RKO (cell line): ENCODE data around the gene EPB41L3.

Experiments used
- DNase-seq: peaks from one replicate; pipeline ENCODE4 v3.0.0-alpha.2; 2016; ENCODE audit warnings: low spot score

Gene EPB41L3

DNA sequence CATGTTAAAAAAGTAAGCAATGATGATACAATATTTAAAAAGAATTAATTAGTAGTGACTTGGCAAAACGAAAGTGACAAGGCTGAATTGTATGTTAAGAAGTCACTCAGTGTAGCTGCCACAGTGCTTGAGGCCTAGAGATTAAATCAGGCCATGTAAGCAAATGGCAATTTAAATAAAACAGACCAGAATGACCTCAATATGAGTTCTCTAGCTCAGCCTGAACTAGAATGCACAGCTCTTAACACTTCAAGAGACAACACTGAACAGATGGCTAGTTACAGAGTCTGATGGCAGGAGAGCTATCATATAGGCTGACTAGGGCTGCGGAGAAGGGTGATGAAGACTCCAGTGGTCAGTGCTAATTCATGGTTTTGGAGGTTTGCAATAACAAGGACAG lies 130.3 kb downstream of the EPB41L3 start:
- no peak for DNase-seq

DNA sequence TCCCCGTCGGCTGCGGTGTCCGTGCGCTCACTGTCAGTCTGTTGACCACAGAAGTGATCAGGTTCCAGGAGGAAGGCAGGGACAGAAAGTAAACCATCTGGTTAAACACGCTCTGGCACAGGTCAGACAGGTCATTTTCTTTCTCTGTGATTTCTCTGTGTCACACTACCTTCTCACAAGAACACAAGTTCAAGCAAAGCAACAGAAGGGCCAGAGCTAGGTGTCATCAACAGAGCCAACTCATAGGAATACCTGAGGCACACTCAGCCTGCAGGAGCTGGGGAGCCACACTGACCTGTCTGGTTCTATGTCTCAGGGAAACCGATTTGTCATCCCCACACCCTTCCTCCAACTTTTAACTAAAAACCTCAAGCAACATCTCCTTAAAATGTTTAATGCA lies 133.2 kb downstream of the EPB41L3 start:
- DNase-seq, result no peak

DNA sequence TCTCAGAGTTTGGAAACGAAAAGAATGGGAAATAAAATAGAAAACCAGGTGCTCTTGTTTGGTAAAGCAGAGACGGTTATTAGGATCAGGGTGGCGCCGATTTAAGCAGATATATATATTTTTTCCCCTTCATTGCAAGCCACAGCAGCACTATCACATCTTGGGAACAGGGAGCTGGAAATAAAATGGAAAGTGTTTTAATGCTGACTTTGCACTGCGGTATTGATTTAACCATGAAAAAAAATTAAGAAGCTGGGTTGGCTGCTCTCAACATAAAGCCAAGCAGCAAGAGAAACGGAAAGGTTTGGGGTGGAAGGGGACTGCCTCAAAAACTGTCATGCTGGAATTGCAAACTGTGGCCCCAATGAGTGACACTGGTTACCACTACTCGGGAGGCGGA lies 145.5 kb downstream of the EPB41L3 start:
- DNase-seq, result no peak

DNA sequence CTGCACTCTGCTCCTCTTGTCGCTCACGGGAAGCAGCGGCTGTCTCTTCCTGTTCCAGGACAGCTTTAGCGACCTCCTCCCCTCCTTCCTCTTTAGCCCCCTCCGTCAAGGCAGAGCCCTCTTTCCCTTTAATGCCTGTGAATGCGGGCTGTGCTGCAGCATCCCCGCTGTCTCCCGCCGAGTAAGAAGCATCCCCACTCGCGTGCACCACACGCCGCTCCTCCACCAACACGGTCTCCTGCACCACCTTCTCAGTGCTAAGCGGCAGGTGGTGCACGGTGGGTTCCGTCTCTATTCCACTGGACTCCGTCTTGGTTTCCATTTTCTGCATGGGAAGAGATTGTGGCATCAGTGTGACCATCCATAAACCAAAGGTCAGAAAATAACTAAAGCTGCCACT lies 146.7 kb downstream of the EPB41L3 start:
- DNase-seq, result no peak

DNA sequence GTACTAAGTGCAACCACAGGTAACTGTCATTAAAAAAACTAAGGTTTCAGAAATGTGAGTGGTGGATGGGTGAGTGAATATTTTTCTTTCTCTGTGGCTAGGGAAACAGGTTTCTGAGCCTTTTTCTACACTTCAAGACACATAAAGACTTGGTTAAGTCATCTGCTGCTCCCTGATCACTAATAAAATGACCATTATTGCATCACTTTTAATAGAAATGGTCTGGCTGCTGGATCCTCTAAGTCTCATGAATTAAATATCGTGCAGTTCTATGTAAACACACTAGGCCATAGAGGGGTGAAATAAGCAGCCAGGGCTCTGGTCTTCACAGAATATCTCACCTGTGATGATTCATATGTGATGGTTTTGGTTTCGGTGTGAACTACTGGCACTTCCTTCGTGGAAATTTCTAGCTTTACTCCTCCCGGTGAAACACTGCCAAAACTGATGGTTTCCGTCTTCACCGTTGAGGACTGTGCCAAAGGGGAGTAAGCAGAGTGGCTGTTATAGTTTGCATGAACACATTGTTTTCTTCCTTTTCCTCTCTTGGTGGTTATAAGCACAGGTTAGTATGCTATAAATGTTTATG lies 147.8 kb downstream of the EPB41L3 start:
- DNase-seq, result no peak

DNA sequence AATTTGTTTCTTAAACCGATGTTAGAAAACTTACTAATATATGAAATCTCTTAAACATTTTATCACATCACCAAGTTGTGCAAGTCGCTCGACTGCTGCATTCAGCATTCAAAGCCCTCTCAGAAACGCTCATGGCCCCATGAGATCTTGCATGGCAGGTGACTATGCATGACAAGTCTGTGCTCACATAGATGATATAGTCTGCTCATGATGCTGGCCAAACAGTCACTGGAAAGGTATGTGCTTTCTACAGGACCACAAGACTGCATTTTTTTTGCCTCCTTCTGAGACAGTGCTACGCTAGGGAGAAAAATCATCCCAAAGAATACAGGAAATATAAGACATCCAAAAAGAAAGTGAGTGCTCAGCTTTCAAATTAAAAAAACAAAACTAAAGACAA lies 150.0 kb downstream of the EPB41L3 start:
- DNase-seq, result peak; percentile 24

DNA sequence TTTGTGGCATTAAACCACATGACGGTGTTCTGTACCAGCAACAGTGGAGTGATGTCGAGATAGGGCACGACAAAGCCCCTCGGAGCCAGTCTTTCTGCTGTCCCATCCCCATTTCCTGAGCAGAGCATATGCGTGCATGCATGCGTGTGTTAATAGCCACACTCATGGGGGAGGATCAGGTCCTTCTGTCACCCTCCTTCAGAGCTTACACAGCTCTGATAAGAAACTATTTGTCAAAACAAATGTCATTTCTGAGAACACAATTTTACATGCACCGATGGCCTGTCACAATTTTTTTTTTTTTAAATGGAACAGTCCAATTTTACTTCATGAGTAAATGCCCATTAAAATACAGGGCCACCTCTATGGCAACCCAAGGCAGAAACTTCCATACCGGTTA lies 152.4 kb downstream of the EPB41L3 start:
- no peak for DNase-seq

DNA sequence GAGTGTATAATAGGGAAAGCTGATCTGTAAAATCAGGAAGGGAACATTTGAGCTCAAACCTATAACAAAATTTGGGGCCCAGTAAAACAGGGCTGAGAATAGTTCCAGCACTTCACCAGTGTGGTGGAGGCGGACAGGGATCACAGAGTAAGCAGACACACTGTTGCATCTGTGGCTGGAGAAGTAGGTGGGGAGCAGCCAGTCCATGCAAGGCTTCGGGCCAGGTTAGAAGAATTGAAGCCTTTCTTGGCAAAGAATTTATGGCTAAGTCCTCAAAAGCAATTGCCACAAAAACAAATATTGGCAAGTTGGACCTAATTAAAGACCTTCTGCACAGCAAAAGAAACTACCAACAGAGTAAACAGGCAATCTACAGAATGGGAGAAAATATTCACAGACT lies 154.4 kb downstream of the EPB41L3 start:
- DNase-seq, result no peak

DNA sequence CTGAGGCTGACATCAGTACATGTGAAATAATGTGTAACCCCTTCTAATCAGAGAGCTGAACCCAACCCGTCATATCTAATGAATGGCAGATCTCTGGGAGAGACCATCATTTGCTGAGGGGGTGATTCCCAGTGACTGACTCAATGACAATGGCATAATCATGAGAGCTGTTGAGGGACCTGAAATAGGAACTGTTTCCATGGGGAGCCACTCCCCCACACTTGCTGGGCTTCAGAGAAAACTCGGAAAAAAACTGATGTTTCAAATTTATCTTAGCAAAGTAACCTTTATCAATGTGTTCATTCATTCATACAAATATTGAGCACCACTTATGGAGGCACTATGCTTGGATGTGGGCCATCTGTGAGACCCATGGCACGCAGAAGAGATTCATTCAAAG lies 154.9 kb downstream of the EPB41L3 start:
- DNase-seq, result no peak

DNA sequence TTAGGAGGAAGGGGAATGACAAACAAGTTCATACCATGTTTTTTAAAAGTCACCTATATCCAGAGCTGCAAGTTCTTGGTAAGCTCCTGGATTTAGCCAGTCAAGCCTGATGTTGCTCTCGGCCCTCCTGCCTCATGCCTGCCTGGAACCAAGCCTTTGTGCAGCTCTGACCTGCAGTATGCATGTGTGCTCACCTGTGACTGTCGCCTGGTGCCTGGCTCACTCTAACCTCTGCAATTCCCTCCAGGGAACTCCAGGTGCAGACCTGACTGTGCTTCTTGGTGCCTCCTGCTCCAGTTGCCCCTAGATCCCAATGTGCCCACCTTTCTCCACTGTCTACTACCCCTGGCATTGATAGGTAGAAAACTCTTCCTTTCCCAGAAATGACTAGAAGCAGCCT lies 163.2 kb downstream of the EPB41L3 start:
- no peak for DNase-seq

DNA sequence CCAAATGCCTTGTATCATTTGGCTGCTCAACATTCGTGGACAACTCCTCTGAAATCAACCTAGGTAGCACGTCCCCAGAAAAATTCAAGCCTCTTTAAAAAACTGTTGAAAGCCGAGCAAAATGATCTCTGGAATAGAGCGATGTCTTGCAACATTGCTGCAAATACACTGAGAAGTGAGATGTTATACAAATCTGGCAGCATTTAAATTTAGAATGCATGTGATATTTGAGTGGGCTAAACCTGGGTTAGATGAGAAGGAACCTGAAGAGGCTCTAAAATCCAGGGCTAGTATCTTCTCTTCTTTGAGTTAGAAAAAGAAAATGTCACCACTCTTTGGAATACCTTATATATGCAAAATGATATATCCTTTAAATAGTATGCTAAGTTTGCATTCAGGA lies 166.8 kb downstream of the EPB41L3 start:
- no peak for DNase-seq

DNA sequence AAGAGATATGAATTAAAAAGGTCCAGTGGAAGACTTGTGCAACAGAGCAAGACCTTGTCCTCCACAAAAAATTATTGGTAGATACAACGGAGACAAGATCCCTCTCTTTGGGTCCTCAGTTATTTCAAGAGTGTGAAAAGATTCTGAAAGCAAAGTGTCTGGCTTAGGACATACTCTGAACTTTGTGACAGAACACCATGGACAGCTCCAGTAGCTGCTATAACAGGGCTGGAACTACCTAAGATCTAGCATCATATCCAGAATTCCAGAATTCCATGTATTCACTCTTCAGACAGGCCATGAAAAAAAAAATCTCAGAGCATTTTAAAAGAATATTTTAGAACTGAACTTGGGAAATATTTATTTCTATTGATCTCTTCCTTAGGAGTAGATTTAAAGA lies 173.5 kb downstream of the EPB41L3 start:
- peak; percentile 14 for DNase-seq

DNA sequence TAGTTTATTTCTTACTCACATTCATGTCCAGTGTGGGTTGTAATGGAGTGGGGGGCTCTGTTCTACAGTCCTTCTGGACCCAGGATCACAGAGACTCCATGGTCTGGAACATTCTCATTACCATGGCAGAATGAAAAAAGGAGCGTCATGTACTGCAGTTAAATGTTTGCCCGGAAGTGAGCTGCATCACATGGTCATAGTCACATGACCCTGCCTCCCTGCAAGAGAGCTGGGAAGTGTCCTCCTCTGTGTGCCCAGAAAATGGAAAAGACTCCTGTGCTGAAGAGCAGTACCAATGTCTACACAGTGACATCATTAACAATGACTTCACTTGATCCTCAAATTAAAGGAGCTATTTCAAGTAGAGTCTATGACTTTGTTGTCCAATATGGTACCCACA lies 174.3 kb downstream of the EPB41L3 start:
- DNase-seq, result no peak

DNA sequence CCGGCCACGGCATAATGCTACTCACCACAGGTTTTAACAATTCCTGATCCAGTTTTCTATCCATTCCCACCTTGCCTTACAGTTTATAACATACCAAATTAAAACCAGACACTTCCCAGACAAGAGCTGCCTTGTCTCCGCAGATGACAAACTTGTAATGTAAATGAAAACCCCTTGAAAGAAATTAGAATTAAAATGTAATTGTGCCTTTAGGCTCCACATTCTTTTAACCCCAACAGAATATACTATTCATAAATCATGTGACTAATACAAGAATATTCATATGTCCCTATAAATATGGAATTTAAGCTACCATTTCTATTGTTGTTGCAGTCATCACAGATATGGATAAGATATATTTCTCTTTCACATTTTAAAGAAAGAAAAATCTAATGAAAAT lies 178.4 kb downstream of the EPB41L3 start:
- no peak for DNase-seq

DNA sequence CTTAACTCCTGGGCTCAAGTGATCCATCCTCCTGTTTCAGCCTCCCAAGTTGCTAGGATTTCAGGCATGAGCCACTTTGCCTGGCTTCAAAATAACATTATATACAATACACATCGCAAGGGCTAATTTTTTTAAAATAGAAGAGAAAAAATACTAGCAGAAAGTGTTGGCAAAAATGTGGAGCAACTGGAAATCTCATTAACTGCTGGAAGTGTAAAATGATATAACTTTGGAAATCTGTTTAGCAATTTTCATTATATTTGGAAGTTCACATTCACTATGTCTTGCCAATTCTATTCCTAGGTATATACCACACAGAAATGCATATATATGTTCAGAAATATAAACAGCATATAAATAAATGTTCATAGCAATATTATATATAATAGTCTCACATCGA lies 193.2 kb downstream of the EPB41L3 start:
- DNase-seq, result no peak
